Smooth muscle cell (in vitro differentiated cells): ENCODE data around the gene EFHD2. TPM values are rescaled to one million over a fixed set of nuclear protein-coding genes. Genes with fewer than 3 reads are reported as not detected.
"Not testable (repeated sequence)": the region's sequence is repeated elsewhere in the genome, so short reads cannot be mapped to it uniquely, and the experiment has no call there.

Source experiments
- DNase-seq: peaks from one replicate; lab custom pipeline; 2025; ENCODE audit not compliant: unreplicated experiment; lab: John Stamatoyannopoulos, UW
- H2AFZ ChIP-seq: fragments of 200-600 bp; sonication (generic); 2 replicates; pipeline ENCODE4 v1.6.0; 2016; ENCODE audit warnings: antibody characterized with exemption, low read depth, mild to moderate bottlenecking
- H3F3A ChIP-seq: fragments of 200-600 bp; sonication (generic); 2 replicates; pipeline ENCODE4 v1.6.0; 2017; ENCODE audit warnings: antibody characterized with exemption, low read depth
- H3K27ac ChIP-seq: fragments of 200-600 bp; sonication (generic); 2 replicates; pipeline ENCODE4 v1.5.1; 2016; ENCODE audit warnings: low read depth, mild to moderate bottlenecking
- H3K27me3 ChIP-seq: fragments of 200-600 bp; sonication (generic); 2 replicates; pipeline ENCODE4 v1.6.1; 2016; ENCODE audit warnings: low read depth, mild to moderate bottlenecking
- H3K36me3 ChIP-seq: fragments of 200-600 bp; sonication (generic); 2 replicates; pipeline ENCODE4 v1.5.1; 2016; ENCODE audit warnings: low read depth
- H3K4me1 ChIP-seq: fragments of 200-600 bp; sonication (generic); 2 replicates; pipeline ENCODE4 v1.5.1; 2016; ENCODE audit warnings: low read depth
- H3K4me2 ChIP-seq: fragments of 200-600 bp; sonication (generic); 2 replicates; pipeline ENCODE4 v1.6.0; 2016; ENCODE audit warnings: mild to moderate bottlenecking
- H3K4me3 ChIP-seq: fragments of 200-600 bp; sonication (generic); 2 replicates; pipeline ENCODE4 v1.5.1; 2016; ENCODE audit warnings: mild to moderate bottlenecking
- H3K79me2 ChIP-seq: fragments of 200-600 bp; sonication (generic); 2 replicates; pipeline ENCODE4 v1.6.0; 2016; ENCODE audit warnings: low read depth, mild to moderate bottlenecking
- H3K9ac ChIP-seq: fragments of 200-600 bp; sonication (generic); 2 replicates; pipeline ENCODE4 v1.6.0; 2016; ENCODE audit warnings: low read depth
- H3K9me3 ChIP-seq: fragments of 200-600 bp; sonication (generic); replicated peaks from 2 replicates; pipeline ENCODE4 v1.5.1; 2016; ENCODE audit warnings: low read depth
- H4K20me1 ChIP-seq: fragments of 200-600 bp; sonication (generic); 2 replicates; pipeline ENCODE4 v1.6.0; 2016; ENCODE audit warnings: low read depth
- CTCF ChIP-seq: fragments of 200-600 bp; sonication (generic); IDR thresholded peaks from 2 replicates; pipeline ENCODE4 v1.5.1; 2017; ENCODE audit warnings: borderline replicate concordance, mild to moderate bottlenecking, antibody characterized with exemption; ENCODE audit not compliant: insufficient read depth, poor library complexity, severe bottlenecking
- WGBS: methylation state at CpG from one replicate; pipeline ENCODE4 v1.1.7; 2016; ENCODE audit warnings: low lambda C conversion rate; 5-methylcytosine and 5-hydroxymethylcytosine counted together
- polyA plus RNA-seq: library from polyadenylated mRNA; unstranded; fragments of >200 nt; fragmentation: Nextera tagmentation; extraction: Ambion mirVana; gene quantifications from 2 replicates; pipeline ENCODE4 v1.2.1, GENCODE V29; 2016
- total RNA-seq: library from RNA; depleted of rRNA; stranded (reverse); fragments of >200 nt; gene quantifications from 2 replicates; pipeline ENCODE4 v1.2.3, GENCODE V29; 2014

The EFHD2 gene
- total and polyA plus RNA-seq, 2 experiments from 2014 or later = 7.0 to 22.9 TPM

- H3K9me3 ChIP-seq = no peaks in the 10 kb centered on the region
- no peak for TF ChIP-seq CTCF
- DNase-seq = no peak
- H3F3A ChIP-seq = peaks cover 8% of the 10 kb centered on the region
- no peak overlapping the region for H3K4me3 ChIP-seq
- no peak overlapping the region for H2AFZ ChIP-seq
- H3K79me2 ChIP-seq = no peaks in the 10 kb centered on the region
- H3K27ac ChIP-seq = peak overlapping the region; percentile 22
- peak overlapping the region; percentile 57 for H3K4me2 ChIP-seq
- H3K9ac ChIP-seq = no peak overlapping the region
- no peaks in the 10 kb centered on the region for H3K36me3 ChIP-seq
- no peaks in the 10 kb centered on the region for H3K27me3 ChIP-seq
- H3K4me1 ChIP-seq = peaks cover 13% of the 10 kb centered on the region
- 54% methylated on average over 10 of the region's 10 CpGs for WGBS
- H4K20me1 ChIP-seq = no peaks in the 10 kb centered on the region
These were observed 50.4 kb downstream of the EFHD2 start for GRCh38 chr1:15459771-15460707.

- WGBS = 53% methylated on average over 9 of the region's 9 CpGs
- Histone ChIP-seq H3K79me2 (no peaks in the 10 kb centered on the region), H3K9ac (no peak overlapping the region), H3K9me3 (no peaks in the 10 kb centered on the region), H3K36me3 (no peaks in the 10 kb centered on the region), H3K4me1 (peaks cover 13% of the 10 kb centered on the region), H3K4me3 (no peak overlapping the region), H4K20me1 (no peaks in the 10 kb centered on the region), H2AFZ (no peak overlapping the region), H3F3A (peaks cover 8% of the 10 kb centered on the region), H3K27me3 (no peaks in the 10 kb centered on the region), H3K4me2 (peak overlapping the region; percentile 57), H3K27ac (no peak overlapping the region)
- no peak for TF ChIP-seq CTCF
- no peak for DNase-seq
These were observed 51.0 kb downstream of the EFHD2 start for GRCh38 chr1:15460708-15461095.

GRCh38 chr1:15463064-15463800 lies 53.5 kb downstream of the EFHD2 start:
- not testable (repeated sequence) for H2AFZ ChIP-seq, H3K4me1 ChIP-seq, DNase-seq, H3F3A ChIP-seq, H3K79me2 ChIP-seq, H3K4me3 ChIP-seq, H3K27ac ChIP-seq, H3K4me2 ChIP-seq, H3K9ac ChIP-seq, H3K36me3 ChIP-seq, H4K20me1 ChIP-seq, H3K27me3 ChIP-seq, H3K9me3 ChIP-seq
- 72% methylated on average over 15 of the region's 15 CpGs for WGBS

- not testable (repeated sequence) for H3K27me3 ChIP-seq, H3K4me2 ChIP-seq, H2AFZ ChIP-seq
These were observed 54.2 kb downstream of the EFHD2 start for GRCh38 chr1:15463926-15464322.

More at GRCh38 chr1:15463926-15464322, 54.2 kb downstream of the EFHD2 start:
- WGBS = 92% methylated on average over 5 of the region's 5 CpGs
- DNase-seq, H3K27ac ChIP-seq, H4K20me1 ChIP-seq, H3K9ac ChIP-seq, H3K4me3 ChIP-seq, H3K36me3 ChIP-seq, H3F3A ChIP-seq, H3K4me1 ChIP-seq, H3K79me2 ChIP-seq, H3K9me3 ChIP-seq: not testable (repeated sequence)
